Tibial nerve (tissue), 4 donors: Measurements from ENCODE around the gene RASEF.

Experiments used
- CTCF ChIP-seq, 5 experiments: fragments of 200-600 bp in 3 of 5; fragments of 450-650 bp in 2 of 5; sonication (generic) in 3 of 5; IDR thresholded peaks; one replicate each; pipeline ENCODE4 v1.5.1; 2016 to 2019; ENCODE audit warnings: antibody characterized with exemption in 5 of 5, mild to moderate bottlenecking in 3 of 5, moderate library complexity in 2 of 5
- EP300 ChIP-seq, 2 donors: sonication (generic); formaldehyde crosslinking; IDR thresholded peaks; one replicate each; pipeline ENCODE4 v1.6.1; 2017; ENCODE audit warnings: antibody characterized with exemption in 2 of 2, mild to moderate bottlenecking in 1 of 2
- POLR2A ChIP-seq, 2 donors: fragments of 450-650 bp; IDR thresholded peaks; one replicate each; pipeline ENCODE4 v1.6.1; 2017; ENCODE audit warnings: antibody characterized with exemption in 2 of 2, mild to moderate bottlenecking in 2 of 2, moderate library complexity in 2 of 2

- TF ChIP-seq EP300 (IDR thresholded peaks at IDR 0.05) (no peak), CTCF (IDR thresholded peaks at IDR 0.05) (no peak), POLR2A (IDR thresholded peaks at IDR 0.05) (no peak)
These were observed 47.0 kb downstream of the RASEF start for GRCh38 chr9:83015897-83016296.
